Heart right ventricle (tissue), 16 donors: ENCODE measurements around the gene SH2D3A. TPM values are rescaled to one million over a fixed set of nuclear protein-coding genes. Genes with fewer than 3 reads are reported as not detected.

ENCODE experiments used
- ATAC-seq, 8 donors: fragments of 200-7000 bp; cut with Tn5 transposase; one replicate each; pipeline ENCODE4 v1.9.1; 2020; ENCODE audit warnings: mild to moderate bottlenecking in 8 of 8, moderate library complexity in 8 of 8, moderate number of reproducible peaks in 1 of 8
- DNase-seq, 2 donors: peaks; one replicate each; pipeline ENCODE4 v3.0.0-alpha.2; 2020
- H3K27ac ChIP-seq, 10 donors: fragments of 200-600 bp; sonication (generic) in 2 of 10; one replicate each; pipeline versions ENCODE4 v1.5.0 to v1.8.0; 2020 to 2022; ENCODE audit warnings: mild to moderate bottlenecking in 3 of 10
- H3K27me3 ChIP-seq, 7 donors: fragments of 200-600 bp; one replicate each; pipeline ENCODE4 v1.8.0; 2021 to 2022; ENCODE audit warnings: mild to moderate bottlenecking in 2 of 7
- H3K36me3 ChIP-seq, 9 donors: fragments of 200-600 bp; sonication (generic) in 1 of 9; one replicate each; pipeline versions ENCODE4 v1.5.0 to v1.8.0; 2020 to 2022; ENCODE audit warnings: mild to moderate bottlenecking in 2 of 9
- H3K4me1 ChIP-seq, 9 donors: fragments of 200-600 bp; sonication (generic) in 1 of 9; one replicate each; pipeline versions ENCODE4 v1.5.0 to v1.8.0; 2020 to 2022; ENCODE audit warnings: mild to moderate bottlenecking in 4 of 9
- H3K4me3 ChIP-seq, 10 donors: fragments of 200-600 bp; sonication (generic) in 2 of 10; one replicate each; pipeline versions ENCODE4 v1.5.0 to v1.8.0; 2020 to 2022; ENCODE audit warnings: mild to moderate bottlenecking in 7 of 10, moderate library complexity in 2 of 10
- H3K9me3 ChIP-seq, 11 donors: fragments of 200-600 bp in 10 of 11; sonication (generic) in 2 of 11; one replicate each; pipeline versions ENCODE4 v1.5.0 to v1.8.0; 2013 to 2022; ENCODE audit warnings: mild to moderate bottlenecking in 2 of 11, control low read depth in 1 of 11, moderate library complexity in 1 of 11
- WGBS, 2 donors: extraction: QIAGEN DNeasy Blood & Tissue Kit; methylation state at CpG; one replicate each; pipeline ENCODE4 v1.1.7; 2013; ENCODE audit warnings: inconsistent platforms in 1 of 2; 5-methylcytosine and 5-hydroxymethylcytosine counted together
- intact Hi-C, 10 donors: fragments of 100-400 bp; cut with DNase I; formaldehyde crosslinking; loops; one replicate each; pipeline versions ENCODE4 v1.11.1 to v1.14.2; 2022
- polyA plus RNA-seq, 2 donors: library from polyadenylated mRNA; stranded (reverse); fragments of 200-250 nt; gene quantifications; one replicate each; pipeline ENCODE4 v1.2.3, GENCODE V29; 2013
- total RNA-seq, 10 donors: library from RNA; stranded (reverse); fragmentation: NEBNext Ultra II Directional in 3 of 10; extraction: Animal tissue kit (Norgen Biotek cat#: 25700) in 3 of 10; gene quantifications; one replicate each; pipeline versions ENCODE4 v1.2.1 to v1.2.4, GENCODE V29; 2021 to 2023
- TF ChIP-seq, protein P1 (sequence below), 9 donors: fragments of 200-600 bp; sonication (generic) in 2 of 9; IDR thresholded peaks; one replicate each; pipeline versions ENCODE4 v1.5.0 to v1.8.0; 2021 to 2022; ENCODE audit warnings: antibody characterized with exemption in 9 of 9, mild to moderate bottlenecking in 5 of 9, moderate library complexity in 1 of 9
- donor health status: Arrhythmogenic right ventricular cardiomyopathy.
- donor health status: ischemic (EF 13 %, LVEDD 7.1; RV severe dilation, severe dysfunction).
- donor health status: healthy with polysubstance abuse.
- donor health status: DM: no; HTN: yes; CAD: no.
- donor health status: DM: no; HTN: no; CAD: no.
- donor health status: ischemic (EF 25% LVEDD 6.9; RV normal size, moderate dysfunction).
- donor health status: ischemic (EF 25% LVEDD 5.7; RV mildly dilated, moderate dysfunction).
- donor health status: healthy.
- donor health status: DM: yes; HTN: yes; CAD: no.
- donor health status: Ischemic cardiomyopathy.
- donor health status: ischemic (EF 35%, LVEDD 5.7; RV mildly dilated, moderate dysfunction).
- donor health status: nonischemic (EF 11% LVEDD 7.7; RV severe dilation, severe dysfunction).
- donor health status: DM: yes; HTN: yes; CAD: no.
- donor health status: PGD.
- donor health status: ischemic (EF 29% LVEDD 5.4; RV normal size, mild dysfunction).
- donor health status: nonischemic (EF 23%, LVEDD 6.1; RV moderate dilation, normal function).

The SH2D3A gene
- total and polyA plus RNA-seq, 12 donors, result 0.16 to 0.79 (median 0.36) TPM; not detected in 5

DNA sequence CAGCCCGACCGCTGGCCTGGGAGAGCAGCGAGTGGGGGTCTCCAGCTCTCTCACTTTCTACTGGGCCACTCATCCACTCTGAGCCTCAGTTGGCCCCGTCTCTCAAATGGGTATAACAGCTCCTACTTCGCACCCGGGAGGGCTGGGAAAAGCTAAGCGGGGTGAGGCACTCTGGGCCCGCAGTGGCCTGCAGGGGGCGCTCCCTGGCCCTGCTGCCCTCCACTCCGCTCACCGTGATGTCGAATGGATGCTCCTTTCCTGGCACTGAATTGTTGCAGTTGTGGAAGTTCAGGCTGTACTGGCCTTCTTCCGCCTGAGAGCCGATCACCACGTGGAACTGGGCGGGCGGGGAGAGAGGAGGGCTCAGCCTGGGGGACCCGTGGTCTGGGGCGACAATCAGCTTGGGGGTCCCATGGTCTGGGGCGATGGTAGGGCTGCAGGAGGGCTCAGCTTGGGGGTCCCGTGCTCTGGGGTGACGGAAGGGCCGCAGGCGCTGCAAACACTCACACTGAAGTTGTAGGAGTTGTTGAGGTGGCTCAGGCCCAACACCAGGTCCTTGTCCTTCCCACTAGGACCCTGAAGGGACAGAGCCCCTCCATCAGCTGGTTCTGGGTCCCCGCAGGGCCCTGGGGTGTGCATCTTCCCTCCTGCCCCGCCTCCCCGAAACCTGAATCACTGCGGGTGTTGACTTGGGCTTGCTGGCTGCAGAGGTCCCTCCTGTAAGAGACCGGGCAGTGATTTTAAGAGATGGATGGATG lies 33.7 kb downstream of the SH2D3A start:
- Histone ChIP-seq H3K4me1 (peaks cover 5 to 35% (median 19%) of the 10 kb centered on the region in 9 donors), H3K27ac (no peak overlapping the region), H3K36me3 (peaks cover 0 to 45% (median 9%) of the 10 kb centered on the region in 9 donors), H3K4me3 (no peak overlapping the region), H3K9me3 (no peaks in the 10 kb centered on the region), H3K27me3 (no peaks in the 10 kb centered on the region)
- 88 to 95% methylated on average over 29 of the region's 29 CpGs for WGBS, 2 donors
- ATAC-seq (no peak), DNase-seq (no peak)
- intact Hi-C loops, result loop anchor here in 5 of 10 donors (10.0 kb wide), 5 partner anchors 99 to 661 kb away; partner anchors contain the start of genes ALKBH7 (in 1 of the 5), PSPN (in 1 of the 5) and ZNF557 (in 1 of the 5)
- TF ChIP-seq, protein P1, sequence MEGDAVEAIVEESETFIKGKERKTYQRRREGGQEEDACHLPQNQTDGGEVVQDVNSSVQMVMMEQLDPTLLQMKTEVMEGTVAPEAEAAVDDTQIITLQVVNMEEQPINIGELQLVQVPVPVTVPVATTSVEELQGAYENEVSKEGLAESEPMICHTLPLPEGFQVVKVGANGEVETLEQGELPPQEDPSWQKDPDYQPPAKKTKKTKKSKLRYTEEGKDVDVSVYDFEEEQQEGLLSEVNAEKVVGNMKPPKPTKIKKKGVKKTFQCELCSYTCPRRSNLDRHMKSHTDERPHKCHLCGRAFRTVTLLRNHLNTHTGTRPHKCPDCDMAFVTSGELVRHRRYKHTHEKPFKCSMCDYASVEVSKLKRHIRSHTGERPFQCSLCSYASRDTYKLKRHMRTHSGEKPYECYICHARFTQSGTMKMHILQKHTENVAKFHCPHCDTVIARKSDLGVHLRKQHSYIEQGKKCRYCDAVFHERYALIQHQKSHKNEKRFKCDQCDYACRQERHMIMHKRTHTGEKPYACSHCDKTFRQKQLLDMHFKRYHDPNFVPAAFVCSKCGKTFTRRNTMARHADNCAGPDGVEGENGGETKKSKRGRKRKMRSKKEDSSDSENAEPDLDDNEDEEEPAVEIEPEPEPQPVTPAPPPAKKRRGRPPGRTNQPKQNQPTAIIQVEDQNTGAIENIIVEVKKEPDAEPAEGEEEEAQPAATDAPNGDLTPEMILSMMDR (IDR thresholded peaks at IDR 0.05), result peak in 5 of 9 donors; percentile 5 to 45 (median 20)

DNA sequence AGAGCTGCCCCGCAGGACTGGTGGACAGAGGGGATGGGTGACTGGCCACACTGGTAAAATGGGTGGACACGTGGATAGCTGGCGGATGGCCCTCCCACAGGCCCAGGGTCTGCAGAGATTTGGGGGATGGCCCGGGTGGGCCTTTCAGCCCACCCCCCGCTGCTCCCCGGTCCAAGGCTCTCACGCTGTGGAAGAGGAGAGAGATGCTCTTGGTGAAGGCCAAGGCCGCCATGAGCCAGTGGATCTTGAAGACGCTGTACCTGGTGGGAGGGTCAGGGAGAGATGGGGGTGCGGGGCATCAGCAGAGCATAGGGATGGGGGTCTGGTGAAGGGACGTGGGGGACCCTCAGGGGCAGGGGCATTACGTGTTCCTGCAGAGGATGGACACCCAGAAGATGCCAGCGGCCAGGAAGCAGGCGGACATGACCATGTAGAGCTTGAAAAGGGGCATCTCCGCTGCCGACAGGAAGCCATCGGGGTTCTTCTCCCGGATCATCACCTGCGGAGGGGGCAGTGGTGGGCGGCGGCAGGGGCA lies 34.4 kb downstream of the SH2D3A start:
- no peak overlapping the region for H3K4me3 ChIP-seq
- no peaks in the 10 kb centered on the region for H3K9me3 ChIP-seq
- TF ChIP-seq, protein P1 (IDR thresholded peaks at IDR 0.05), result no peak
- ATAC-seq (no peak), DNase-seq (no peak)
- no peak overlapping the region for H3K27ac ChIP-seq
- H3K36me3 ChIP-seq, result peaks cover 0 to 45% (median 9%) of the 10 kb centered on the region in 9 donors
- 92% methylated on average over 21 of the region's 21 CpGs for WGBS, 2 donors
- intact Hi-C loops, result loop anchor here in 5 of 10 donors (10.0 kb wide), 5 partner anchors 98 to 662 kb away; partner anchors contain the start of genes ALKBH7 (in 1 of the 5), PSPN (in 1 of the 5) and ZNF557 (in 1 of the 5)
- H3K4me1 ChIP-seq, result peaks cover under 1 to 35% (median 13%) of the 10 kb centered on the region in 9 donors
- no peaks in the 10 kb centered on the region for H3K27me3 ChIP-seq

DNA sequence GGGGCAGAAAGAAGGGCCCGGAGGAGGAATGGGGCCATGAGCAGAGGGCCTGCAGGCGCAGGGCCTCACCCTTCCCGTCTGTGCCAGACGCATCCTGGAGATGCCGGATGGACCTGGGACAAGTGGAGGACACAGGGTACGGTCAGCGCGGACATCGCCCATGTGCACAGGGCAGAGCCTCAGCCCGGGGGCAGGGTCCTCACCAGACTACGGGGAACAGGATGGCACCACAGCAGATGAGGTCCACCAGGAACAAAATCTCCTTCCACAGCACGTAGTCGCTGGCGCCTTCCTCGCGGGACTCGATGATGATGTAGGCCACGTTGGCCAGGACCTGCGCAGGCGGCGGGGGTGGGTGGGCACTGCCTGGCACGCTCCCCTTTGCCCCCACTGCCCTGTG lies 35.4 kb downstream of the SH2D3A start:
- H3K4me3 ChIP-seq, result no peak overlapping the region
- H3K9me3 ChIP-seq, result no peaks in the 10 kb centered on the region
- DNase-seq (no peak), ATAC-seq (no peak)
- 89 to 91% methylated on average over 22 of the region's 22 CpGs for WGBS, 2 donors
- intact Hi-C loops, result loop anchor here in 5 of 10 donors (10.0 kb wide), 5 partner anchors 97 to 663 kb away; partner anchors contain the start of genes ALKBH7 (in 1 of the 5), PSPN (in 1 of the 5) and ZNF557 (in 1 of the 5)
- TF ChIP-seq, protein P1 (IDR thresholded peaks at IDR 0.05), result no peak
- H3K36me3 ChIP-seq, result peaks cover 0 to 45% (median 9%) of the 10 kb centered on the region in 9 donors
- no peaks in the 10 kb centered on the region for H3K27me3 ChIP-seq
- H3K4me1 ChIP-seq, result peaks cover 0 to 36% (median 12%) of the 10 kb centered on the region in 9 donors
- H3K27ac ChIP-seq, result no peak overlapping the region

DNA sequence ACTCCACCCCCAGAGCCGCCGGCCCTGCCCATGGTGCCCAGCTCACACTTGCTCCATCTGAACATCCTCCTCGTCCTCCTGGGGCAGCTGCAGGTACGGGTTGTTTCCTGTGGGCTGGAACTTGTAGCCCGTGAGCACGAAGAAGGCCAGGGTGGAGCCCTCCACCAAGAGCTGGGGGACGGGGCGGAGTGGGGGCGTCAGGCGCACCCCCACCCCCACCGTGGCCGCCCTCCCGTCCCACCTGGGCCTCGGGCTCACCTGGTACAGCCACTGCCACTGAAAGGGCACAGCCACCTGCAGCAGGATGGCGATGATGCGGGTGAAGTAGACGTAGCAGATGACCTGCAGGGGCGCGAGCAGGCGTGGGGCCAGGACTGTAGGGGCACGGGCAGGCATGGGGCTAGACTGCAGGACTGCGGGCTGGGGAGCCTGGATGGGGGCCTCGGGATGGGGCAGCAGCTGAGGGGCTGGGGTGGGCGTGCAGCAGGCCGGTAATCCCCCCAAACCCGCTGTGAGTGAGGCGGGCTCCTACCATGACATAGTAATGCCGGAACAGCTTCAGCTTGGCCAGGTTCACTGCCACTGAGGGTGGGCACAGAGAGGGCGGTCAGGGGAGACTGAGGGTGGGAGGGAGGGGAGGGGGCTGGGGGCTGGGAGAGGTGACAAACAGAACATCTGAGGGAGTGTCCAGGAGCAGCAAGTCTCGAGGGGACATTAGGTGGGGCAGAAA lies 36.1 kb downstream of the SH2D3A start:
- intact Hi-C loops, result loop anchor here in 5 of 10 donors (1.0 to 10.0 kb wide), 6 partner anchors 28 to 664 kb away; partner anchors contain the start of genes ALKBH7 (in 1 of the 5), PSPN (in 1 of the 5) and ZNF557 (in 1 of the 5)
- Histone ChIP-seq H3K27ac (no peak overlapping the region), H3K4me3 (no peak overlapping the region), H3K36me3 (peaks cover 0 to 45% (median 9%) of the 10 kb centered on the region in 9 donors), H3K4me1 (peaks cover 0 to 32% (median 7%) of the 10 kb centered on the region in 9 donors), H3K27me3 (peaks cover 0 to 4% (median 0%) of the 10 kb centered on the region in 7 donors), H3K9me3 (no peaks in the 10 kb centered on the region)
- TF ChIP-seq, protein P1 (IDR thresholded peaks at IDR 0.05), result no peak
- WGBS, 2 donors, result 90 to 93% methylated on average over 26 to 30 of the region's 30 CpGs
- no peak for ATAC-seq
- DNase-seq, result no peak
